Occipital lobe (tissue), 2 donors: ENCODE results near the gene ACSM4. TPM values are rescaled to one million over a fixed set of nuclear protein-coding genes. Genes with fewer than 3 reads are reported as not detected.
"Not testable (repeated sequence)": the region's sequence is repeated elsewhere in the genome, so short reads cannot be mapped to it uniquely, and the experiment has no call there.

ENCODE experiments used
- DNase-seq: peaks from one replicate; lab custom pipeline; 2025; lab: John Stamatoyannopoulos, UW
- total RNA-seq: library from RNA; depleted of rRNA; stranded (reverse); fragments of >200 nt; gene quantifications from one replicate; pipeline ENCODE4 v1.2.3, GENCODE V29; 2014

ACSM4 gene, protein sequence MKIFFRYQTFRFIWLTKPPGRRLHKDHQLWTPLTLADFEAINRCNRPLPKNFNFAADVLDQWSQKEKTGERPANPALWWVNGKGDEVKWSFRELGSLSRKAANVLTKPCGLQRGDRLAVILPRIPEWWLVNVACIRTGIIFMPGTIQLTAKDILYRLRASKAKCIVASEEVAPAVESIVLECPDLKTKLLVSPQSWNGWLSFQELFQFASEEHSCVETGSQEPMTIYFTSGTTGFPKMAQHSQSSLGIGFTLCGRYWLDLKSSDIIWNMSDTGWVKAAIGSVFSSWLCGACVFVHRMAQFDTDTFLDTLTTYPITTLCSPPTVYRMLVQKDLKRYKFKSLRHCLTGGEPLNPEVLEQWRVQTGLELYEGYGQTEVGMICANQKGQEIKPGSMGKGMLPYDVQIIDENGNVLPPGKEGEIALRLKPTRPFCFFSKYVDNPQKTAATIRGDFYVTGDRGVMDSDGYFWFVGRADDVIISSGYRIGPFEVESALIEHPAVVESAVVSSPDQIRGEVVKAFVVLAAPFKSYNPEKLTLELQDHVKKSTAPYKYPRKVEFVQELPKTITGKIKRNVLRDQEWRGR
- not detected for total RNA-seq

DNA sequence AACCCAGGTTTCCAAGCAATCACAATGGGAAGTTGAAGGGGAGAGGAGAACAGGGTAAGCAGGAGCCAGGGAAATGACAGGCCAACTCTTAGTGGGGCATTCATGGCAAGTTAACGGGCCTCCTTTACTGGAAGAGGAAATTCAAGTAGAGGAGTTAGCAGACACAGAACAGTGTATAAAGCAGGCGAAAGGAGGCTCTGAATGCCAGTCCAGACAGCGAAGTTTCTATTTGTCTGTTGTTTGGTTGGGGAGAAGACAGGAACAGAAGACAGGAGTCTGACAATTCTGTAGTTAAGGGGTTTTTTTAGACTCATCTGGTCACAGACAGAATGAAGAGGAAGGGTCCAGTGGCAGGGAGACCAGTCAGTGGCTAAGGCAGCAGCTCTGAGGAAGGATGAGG lies at the start of gene ACSM4:
Gene ACSM4, plus strand, starts transcription at position 301 of the 400 bp plus-strand sequence. CDS start 260 bp downstream, outside the sequence.
- no peak for DNase-seq

DNA sequence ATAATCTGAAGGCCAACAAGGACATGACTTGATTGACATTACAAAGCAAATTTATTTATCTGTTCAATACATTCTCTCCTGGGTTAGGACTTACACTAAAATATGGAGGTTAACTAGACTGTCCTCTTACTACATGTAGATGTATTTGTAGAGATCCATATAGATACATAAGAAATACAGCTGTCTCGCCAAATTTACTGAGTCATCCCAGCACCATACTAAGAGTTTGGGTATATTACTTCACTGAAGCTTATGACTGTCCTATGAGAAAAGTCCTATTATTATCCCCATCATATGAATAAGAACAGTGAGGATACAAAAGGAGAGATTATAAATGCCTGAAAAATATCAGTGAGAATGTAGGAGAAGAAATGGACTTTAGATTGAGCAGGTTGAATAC lies 44.8 kb upstream of the ACSM4 start:
- DNase-seq, result no peak

DNA sequence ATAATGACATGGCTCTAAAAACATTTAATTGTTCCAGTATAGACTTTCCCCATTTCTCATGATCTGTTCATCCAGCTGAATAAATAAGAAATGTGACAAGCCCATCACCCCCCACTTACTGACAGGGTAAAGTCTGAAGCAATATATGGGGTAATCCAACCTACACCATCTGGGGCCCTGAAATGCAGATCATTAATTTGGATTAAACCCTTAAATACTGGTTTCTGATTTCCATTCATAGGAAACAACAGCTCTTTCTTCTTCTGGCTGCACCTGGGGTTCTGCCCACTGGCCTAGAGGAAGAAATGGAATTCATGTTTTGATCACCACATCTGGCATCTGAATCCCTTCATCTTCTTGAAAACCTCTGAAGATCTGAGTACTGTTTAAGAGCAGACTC lies 39.3 kb upstream of the ACSM4 start:
- no peak for DNase-seq

DNA sequence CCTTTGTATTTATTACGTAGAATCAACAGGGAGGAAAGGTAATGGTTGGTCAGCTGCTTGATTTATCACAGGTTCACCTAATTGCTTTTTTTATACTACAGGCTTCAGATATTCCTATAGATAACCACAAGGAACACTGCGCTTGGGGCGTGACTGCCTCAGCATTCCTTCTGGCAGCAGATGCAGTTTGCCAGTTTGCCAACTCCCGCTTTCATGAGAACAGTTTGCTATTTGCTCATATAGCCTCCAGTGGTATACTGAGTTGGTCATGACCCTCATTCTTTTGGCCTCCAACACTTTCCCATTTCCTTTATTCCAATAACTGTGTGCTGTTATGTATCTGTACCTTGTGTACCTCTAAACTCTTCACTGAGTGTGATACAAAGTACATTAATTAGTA lies 38.6 kb upstream of the ACSM4 start:
- DNase-seq, result no peak

DNA sequence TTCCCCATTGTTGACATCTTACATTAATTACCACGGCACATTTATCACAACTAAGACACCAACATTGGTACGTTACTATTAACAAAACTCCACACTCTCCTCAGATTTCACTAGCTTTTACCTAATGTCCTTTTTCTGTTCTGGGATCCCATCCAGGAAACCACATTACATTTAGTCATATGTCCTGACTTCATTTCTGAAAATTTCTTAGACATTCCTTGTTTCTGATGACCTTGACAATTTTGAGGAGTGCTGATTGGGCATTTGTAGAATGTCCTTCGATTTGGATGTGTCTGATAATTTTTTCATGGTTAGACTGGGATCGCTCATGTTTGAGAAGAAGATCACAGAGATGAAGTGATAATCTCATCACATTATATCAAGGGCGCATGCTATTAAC lies 34.6 kb upstream of the ACSM4 start:
- DNase-seq, result no peak

DNA sequence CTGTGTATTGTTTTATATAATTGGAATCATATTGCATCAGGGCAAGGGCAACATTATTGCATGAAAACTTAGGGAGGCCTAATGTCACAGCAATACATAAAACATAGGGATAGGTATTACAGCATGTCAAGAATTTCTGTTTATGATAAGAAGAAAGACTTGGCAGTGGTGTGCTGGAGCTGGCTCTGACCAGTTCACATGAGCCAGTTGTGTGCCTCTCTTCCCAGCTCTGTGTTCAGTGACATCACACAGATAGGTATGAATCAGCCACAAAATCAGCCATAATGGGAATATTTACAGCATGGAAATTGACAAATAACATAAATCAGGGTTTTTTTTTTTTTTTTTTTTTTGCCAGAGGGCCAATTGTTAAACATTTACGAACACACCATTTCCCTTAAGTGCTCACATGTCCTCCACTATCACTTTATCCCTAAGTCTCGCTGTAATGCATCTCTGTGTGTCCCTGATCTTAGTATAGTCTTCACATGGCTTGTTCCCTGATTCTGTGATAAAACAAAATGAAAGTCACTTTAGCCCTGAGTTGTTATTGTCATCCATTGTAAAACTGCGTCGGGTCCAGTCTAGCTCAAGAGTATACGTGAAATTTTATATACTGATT lies 31.9 kb upstream of the ACSM4 start:
- no peak for DNase-seq

DNA sequence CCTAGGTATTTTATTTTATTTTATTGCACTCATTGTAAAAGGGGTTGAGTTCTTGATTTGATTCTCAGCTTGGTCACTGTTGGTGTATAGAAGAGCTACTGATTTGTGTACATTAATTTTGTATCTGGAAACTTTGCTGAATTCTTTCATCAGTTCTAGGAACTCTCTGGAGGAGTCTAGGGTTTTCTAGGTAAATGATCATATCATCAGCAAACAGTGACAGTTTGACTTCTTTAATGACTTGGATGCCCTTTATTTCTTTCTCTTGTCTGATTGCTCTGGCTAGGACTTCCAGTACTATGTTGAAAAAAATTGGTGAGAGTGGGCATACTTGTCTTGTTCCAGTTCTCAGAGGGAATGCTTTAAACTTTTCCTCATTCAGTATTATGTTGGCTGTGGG lies 28.4 kb upstream of the ACSM4 start:
- DNase-seq, result not testable (repeated sequence)

DNA sequence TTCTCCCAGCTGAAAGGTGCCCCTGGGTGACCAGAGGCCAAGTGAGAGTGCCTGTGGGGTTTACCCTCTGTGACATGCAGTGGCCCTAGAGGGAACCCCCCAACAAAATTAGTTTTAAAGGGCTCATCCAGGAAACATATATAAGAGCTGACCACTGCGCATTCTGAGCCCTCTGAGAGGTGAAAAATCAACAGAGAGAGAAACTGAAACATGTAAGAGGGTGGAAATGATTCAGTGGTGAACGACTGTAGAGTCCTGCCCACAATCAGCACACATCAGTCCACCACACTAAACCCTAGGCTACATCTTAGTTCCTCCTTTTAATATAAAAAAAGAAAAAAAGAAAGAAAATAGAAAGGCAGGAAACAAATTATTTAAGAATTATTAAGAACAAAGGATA lies 21.0 kb upstream of the ACSM4 start:
- no peak for DNase-seq

DNA sequence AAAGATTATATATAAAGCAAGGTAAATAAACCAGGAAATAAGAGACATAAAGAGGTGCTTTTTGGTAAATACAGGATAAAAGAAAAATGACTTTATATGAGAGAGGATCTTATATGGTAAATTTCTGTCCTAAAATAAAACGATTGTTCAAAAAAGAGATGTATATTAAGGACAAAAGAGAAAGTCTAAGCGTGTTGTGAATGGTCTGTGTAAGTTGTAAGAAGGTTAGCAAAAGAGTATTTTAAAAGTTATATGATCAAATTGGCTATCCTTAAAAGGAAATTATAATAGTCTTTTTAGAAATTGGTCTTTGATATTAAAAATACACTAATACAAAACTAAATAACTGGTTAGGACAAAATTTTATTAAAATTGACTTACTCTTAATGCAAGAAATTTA lies 14.1 kb upstream of the ACSM4 start:
- no peak for DNase-seq

DNA sequence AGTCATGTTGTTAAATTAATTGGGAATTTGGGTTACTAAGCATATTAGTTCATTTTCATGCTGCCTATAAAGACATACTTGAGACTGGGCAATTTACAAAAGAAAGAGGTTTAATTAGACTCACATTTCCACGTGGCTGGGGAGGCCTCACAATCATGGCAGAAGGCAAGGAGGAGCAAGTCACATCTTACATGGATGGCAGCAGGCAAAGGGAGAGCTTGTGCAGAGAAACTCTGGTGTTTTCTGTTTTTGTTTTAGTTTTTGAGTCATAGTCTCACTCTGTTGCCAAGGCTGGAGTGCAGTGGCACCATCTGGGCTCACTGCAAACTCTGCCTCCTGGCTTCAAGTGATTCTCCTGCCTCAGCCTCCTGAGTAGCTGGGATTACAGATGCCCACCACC lies 13.3 kb upstream of the ACSM4 start:
- DNase-seq, result not testable (repeated sequence)

DNA sequence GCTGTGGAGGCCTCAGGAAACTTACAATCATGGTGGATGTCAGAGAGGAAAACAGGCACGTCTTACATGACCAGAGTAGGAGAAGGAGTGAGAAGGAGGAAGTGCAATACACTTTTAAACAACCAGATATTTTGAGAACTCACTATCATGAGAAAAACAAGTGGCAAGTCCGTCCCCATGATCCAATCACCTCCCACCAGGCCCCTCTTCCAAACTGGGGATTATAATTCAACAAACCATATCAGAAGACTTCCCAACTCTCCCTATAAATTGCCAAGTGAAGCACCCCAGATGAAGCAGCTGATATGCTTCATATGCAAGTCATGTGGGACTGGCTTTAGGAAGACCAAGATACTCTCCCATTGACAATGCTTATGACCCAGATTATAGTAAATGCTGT lies 11.6 kb upstream of the ACSM4 start:
- DNase-seq, result no peak

DNA sequence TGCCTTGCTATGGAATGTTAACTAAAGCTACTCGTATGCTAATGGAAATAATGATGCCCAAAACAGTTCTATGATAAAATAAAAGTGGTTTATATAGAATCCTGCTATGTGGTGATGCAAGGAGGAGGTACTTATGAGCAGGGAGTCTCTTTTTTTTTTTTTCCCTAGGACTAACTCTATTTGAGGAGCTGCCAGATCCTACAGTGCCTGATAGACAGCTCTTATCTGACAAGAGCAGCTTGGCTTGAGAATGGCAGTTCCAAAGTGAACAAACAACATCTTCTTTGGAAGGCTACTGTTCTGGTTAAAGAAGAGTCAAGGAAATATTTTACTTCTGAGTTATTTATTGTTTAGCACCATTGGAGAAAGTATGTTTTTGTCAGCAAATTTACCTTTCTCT lies 10.2 kb upstream of the ACSM4 start:
- DNase-seq, result no peak

DNA sequence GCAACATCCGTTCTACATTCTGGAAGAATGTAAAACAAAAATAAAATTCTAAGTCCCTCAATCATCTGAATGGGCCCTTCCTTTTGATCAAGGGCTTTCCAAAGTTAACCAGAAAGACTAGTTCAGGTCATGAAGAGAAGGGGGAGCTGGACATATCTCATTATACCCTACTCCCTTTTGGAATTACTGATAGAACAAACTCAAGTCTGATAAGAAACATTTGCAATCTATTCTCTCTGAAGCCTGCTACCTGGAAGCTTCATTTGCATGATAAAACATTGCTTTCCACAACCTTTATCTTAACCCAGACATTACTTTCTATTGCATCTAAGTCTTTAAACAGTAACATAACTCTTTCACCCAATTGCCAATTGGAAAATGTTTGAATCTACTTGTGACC lies 8.3 kb upstream of the ACSM4 start:
- DNase-seq, result no peak

DNA sequence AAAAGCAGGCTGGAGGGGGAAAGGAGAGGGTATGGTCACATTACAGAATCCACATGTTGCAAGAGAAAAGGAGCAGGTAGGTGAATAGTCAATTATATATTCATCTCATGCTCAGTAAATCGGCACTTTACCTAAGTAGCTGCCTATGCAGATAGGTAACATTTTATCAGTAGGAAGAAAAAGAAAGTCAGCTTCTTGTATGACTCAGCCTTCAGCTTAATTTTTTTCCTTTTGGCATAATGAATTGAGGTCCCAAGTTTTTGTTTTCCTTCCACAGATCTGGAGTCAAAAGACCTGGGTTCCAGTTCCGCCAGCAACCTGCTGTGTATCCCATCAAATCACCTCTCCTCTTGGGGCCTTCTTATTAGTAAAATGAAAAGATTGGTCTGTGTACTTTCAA lies 6.0 kb upstream of the ACSM4 start:
- DNase-seq, result no peak

DNA sequence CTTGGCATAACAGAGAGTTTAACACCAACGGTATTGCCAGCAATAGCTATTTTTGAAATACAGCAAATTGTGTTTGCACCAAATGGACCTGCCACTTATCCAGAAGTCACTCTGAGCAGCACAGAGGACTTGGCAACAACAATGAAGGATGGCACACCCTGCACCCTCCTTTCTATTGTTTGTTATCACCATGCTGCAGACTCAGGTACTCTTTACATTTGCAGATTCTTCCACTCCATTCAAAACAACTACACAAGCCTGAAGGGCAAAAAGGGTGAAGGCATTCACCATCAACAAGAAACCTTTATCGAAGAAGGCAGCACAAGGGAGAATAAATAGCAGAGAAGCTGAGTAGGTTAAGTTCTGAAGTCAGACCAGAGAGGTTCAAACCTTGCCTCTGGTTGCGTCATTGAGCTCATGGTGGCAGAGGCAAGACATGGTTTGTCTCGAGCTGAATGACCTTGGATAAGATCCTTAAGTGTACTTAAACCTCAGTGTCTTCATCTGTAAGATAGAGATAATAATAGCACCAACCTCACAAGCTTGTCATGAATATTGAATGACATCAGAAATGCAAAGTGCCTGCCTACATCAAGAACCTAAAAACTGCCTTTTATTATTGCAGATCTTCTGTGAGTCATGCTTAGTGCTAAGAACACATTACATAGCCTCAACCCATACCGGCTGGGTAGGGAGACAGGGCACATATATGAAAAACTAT lies 1.4 kb upstream of the ACSM4 start:
- no peak for DNase-seq

DNA sequence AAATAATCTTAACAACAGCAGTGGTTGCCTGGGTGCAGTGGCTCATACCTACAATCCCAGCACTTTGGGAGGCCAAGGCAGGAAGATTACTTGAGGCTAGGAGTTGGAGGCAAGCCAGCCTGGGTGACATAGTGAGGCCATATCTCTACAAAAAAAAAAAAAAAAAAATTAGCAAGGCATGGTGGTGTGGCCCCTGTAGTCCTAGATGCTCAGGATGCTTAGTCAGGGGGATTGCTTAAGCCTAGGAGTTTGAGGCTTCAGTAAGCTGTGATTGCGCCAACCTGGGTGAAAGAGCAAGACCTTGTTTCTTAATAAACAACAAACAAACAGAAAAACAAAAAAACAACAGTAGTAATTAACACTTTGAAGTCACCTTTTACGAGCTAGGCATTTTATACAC lies 642 bp upstream of the ACSM4 start:
- no peak for DNase-seq

DNA sequence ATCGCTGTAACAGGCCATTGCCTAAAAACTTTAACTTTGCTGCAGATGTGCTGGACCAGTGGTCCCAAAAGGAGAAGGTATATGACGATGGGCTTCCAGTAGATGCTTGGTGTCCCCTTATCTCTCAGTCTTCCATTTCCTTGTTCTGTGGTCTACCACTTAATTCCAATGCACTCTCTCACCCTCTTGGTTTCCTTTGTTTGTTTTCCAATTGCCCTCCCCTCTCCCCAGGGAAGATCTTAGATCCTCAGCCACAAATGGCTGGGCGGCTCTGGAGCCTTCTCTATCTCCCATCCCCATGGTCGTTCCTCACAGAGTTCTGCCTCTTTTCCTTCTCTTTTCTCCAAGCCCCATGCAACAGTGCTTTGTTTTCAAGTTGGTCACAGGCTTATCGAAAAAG lies 584 bp downstream of the ACSM4 start:
- DNase-seq, result no peak

DNA sequence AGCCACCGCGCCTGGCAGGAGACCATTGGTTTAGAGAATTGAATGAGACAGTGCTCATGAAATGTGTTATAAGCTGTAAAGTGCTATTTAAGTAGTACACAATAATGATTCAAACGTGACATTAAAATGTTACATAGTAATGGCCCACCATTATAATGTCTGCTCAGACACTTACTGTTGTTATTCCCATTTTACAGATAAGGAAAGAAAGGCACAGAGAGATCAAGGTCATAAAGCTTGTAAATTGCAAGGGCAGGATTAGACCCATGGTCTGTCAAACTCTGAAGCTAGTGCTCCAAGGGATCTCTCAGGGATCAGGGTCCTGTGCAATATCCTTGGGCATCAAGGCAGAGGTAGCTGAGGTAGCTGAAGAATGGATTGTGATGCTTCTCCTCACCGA lies 6.2 kb downstream of the ACSM4 start:
- DNase-seq, result no peak

DNA sequence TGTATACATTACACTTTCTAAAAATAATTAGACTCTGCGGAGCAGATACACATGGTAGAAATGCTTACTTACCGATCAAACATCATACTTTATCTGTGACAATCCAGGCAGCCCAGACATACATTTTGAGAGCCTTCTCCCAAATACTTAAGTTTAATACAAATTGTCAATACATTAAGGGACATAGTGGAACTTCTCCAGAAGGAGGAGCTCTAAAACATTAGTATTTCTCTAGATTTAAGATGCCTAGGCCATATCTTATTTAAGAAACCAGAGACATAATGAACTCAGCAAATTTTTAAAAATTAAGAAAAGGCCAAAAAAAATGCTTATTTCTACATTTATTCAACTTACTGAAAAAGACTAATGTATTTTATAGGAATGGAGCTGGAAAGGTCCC lies 16.1 kb downstream of the ACSM4 start:
- DNase-seq, result no peak

DNA sequence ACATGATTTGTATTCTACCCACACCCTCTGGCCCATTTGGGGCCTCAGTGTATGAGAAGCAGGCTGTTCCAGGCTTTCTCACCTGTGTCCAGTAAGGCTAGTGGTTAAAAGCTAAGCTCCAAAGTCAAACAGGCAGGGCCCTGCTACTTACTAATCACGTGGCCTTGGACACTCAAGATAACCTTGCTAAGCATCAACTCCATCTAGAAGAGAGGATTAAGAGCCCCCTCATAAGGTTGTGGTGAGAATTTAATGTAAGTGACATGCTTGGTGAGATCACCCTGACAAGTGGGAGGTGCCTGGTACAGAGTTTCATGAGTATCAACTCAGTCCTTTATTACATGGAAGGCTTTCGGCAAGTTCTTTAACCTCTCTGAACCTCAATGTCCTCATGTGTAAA lies 17.8 kb downstream of the ACSM4 start:
- no peak for DNase-seq

DNA sequence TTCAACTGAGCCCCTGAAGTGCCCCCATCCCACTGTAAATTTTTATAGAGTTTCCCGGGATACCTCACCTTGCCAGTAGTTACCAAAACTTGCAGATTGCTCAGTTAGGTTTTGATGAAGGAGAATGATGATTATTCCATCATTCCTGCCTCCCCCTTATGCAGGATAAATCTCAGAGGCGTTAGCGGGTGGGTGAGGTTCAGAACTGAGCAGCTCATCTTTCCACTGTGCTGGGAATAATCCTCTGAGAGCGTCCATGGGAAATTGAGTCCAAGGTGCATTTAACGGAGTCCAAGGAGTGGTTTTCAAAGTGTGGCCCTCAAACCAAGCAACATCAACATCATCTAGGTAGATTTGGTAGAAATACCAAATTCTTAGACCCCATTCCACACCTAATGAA lies 18.7 kb downstream of the ACSM4 start:
- no peak for DNase-seq

DNA sequence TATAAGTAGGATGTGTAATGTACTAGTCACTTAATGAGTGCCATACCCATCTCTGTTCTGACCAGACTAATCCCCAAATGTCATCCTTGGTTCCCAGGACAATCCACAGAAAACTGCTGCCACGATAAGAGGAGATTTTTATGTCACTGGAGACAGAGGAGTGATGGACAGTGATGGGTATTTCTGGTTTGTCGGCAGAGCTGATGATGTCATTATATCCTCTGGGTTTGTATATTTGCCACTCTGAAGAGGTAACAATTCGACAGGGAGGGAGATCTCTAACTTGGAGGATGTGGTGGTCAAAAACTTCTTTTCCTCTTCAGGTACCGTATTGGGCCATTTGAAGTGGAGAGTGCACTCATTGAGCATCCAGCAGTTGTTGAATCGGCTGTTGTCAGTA lies 20.3 kb downstream of the ACSM4 start:
- no peak for DNase-seq
